HepG2 (cell line): ENCODE measurements around the gene RASSF4. TPM values are rescaled to one million over a fixed set of nuclear protein-coding genes. Genes with fewer than 3 reads are reported as not detected.

Experiments
- ARHGAP35 ChIP-seq: sonication (generic); formaldehyde crosslinking; IDR thresholded peaks from 2 replicates; pipeline ENCODE4 v1.9.0; 2022; ENCODE audit warnings: mild to moderate bottlenecking, inconsistent platforms, moderate library complexity, missing genetic modification reagents, borderline replicate concordance
- ATAD3A ChIP-seq: sonication (generic); formaldehyde crosslinking; IDR thresholded peaks from 2 replicates; pipeline ENCODE4 v1.4.0; 2020; ENCODE audit warnings: missing genetic modification reagents
- ATRX ChIP-seq: sonication (generic); formaldehyde crosslinking; IDR thresholded peaks from 2 replicates; pipeline ENCODE4 v1.4.0; 2020; ENCODE audit warnings: missing genetic modification reagents, borderline replicate concordance
- CBX1 ChIP-seq: IDR thresholded peaks from one replicate; pipeline ENCODE4 v1.6.1; 2016; ENCODE audit warnings: antibody characterized with exemption, low read depth
- HOXA9 ChIP-seq: sonication (generic); formaldehyde crosslinking; IDR thresholded peaks from 2 replicates; pipeline ENCODE4 v1.8.1; 2022; ENCODE audit warnings: missing genetic modification reagents, mild to moderate bottlenecking, moderate library complexity, borderline replicate concordance
- MAZ ChIP-seq, 2 experiments: sonication (generic) in 1 of 2; formaldehyde crosslinking in 1 of 2; IDR thresholded peaks; 2 replicates each; pipeline versions ENCODE4 v1.5.0 to v1.6.1; 2012 to 2020; ENCODE audit warnings: low read depth in 2 of 2, mild to moderate bottlenecking in 2 of 2, borderline replicate concordance in 1 of 2, improper control_type of control experiment in 1 of 2, low read length in 1 of 2, missing genetic modification reagents in 1 of 2, moderate library complexity in 1 of 2
- MYNN ChIP-seq: sonication (generic); formaldehyde crosslinking; IDR thresholded peaks from 2 replicates; pipeline ENCODE4 v1.4.0; 2020; ENCODE audit warnings: mild to moderate bottlenecking, low read depth, missing genetic modification reagents
- NAIF1 ChIP-seq: sonication (generic); formaldehyde crosslinking; IDR thresholded peaks from 2 replicates; pipeline ENCODE4 v1.5.0; 2020; ENCODE audit warnings: mild to moderate bottlenecking, missing genetic modification reagents, borderline replicate concordance
- NR3C1 ChIP-seq: sonication (generic); formaldehyde crosslinking; IDR thresholded peaks from 2 replicates; pipeline ENCODE4 v1.4.0; 2020; ENCODE audit warnings: missing genetic modification reagents
- SMARCC2 ChIP-seq: fragments of 450-650 bp; IDR thresholded peaks from 2 replicates; pipeline ENCODE4 v1.6.1; 2017; ENCODE audit warnings: antibody characterized with exemption, mild to moderate bottlenecking
- TCF7L2 ChIP-seq: IDR thresholded peaks from 2 replicates; pipeline ENCODE4 v1.6.1; 2011; ENCODE audit warnings: mild to moderate bottlenecking, low read depth, low read length, moderate library complexity
- TFE3 ChIP-seq: IDR thresholded peaks from 2 replicates; pipeline ENCODE4 v1.6.1; 2016
- ZNF160 ChIP-seq: sonication (generic); formaldehyde crosslinking; IDR thresholded peaks from 2 replicates; pipeline ENCODE4 v1.8.0; 2022; ENCODE audit warnings: mild to moderate bottlenecking, inconsistent platforms, missing genetic modification reagents
- ZNF317 ChIP-seq: sonication (generic); formaldehyde crosslinking; IDR thresholded peaks from 2 replicates; pipeline ENCODE4 v1.5.0; 2020; ENCODE audit warnings: mild to moderate bottlenecking, missing genetic modification reagents
- ZNF501 ChIP-seq: sonication (generic); formaldehyde crosslinking; IDR thresholded peaks from 2 replicates; pipeline ENCODE4 v1.5.1; 2020; ENCODE audit warnings: mild to moderate bottlenecking, moderate library complexity, missing genetic modification reagents
- ZNF574 ChIP-seq: sonication (generic); formaldehyde crosslinking; IDR thresholded peaks from 2 replicates; pipeline ENCODE4 v1.4.0; 2020; ENCODE audit warnings: missing genetic modification reagents
- ZNF652 ChIP-seq: IDR thresholded peaks from 2 replicates; pipeline ENCODE4 v1.6.1; 2016; ENCODE audit warnings: low read depth, borderline replicate concordance
- ZNF687 ChIP-seq: sonication (generic); formaldehyde crosslinking; IDR thresholded peaks from 2 replicates; pipeline ENCODE4 v1.5.1; 2020; ENCODE audit warnings: mild to moderate bottlenecking, missing genetic modification reagents, moderate library complexity
- ZNF724P ChIP-seq: sonication (generic); formaldehyde crosslinking; IDR thresholded peaks from 2 replicates; pipeline ENCODE4 v1.8.0; 2022; ENCODE audit warnings: missing genetic modification reagents, borderline replicate concordance
- ZNF879 ChIP-seq: sonication (generic); formaldehyde crosslinking; IDR thresholded peaks from 2 replicates; pipeline ENCODE4 v1.8.1; 2023; ENCODE audit warnings: missing genetic modification reagents
- ZNF883 ChIP-seq: sonication (generic); formaldehyde crosslinking; IDR thresholded peaks from 2 replicates; pipeline ENCODE4 v1.5.1; 2020; ENCODE audit warnings: mild to moderate bottlenecking, missing genetic modification reagents; ENCODE audit errors: not compliant biosample characterization
- polyA plus RNA-seq, 8 experiments: library from polyadenylated mRNA; depleted of rRNA in 3 of 8; stranded (reverse) in 7 of 8; unstranded in 1 of 8; fragments of >200 nt; fragmentation: Illumina TruSeq in 4 of 8; extraction: Trizol in 4 of 8; gene quantifications; 2 replicates each; pipeline versions ENCODE4 v1.2.1 to v1.2.3, GENCODE V29; 2011 to 2016; ENCODE audit warnings: low read depth in 4 of 8, missing spikeins in 1 of 8, mixed read lengths in 1 of 8; ENCODE audit not compliant: insufficient read depth in 1 of 8
- total RNA-seq, 5 experiments: library from RNA; depleted of rRNA; stranded (reverse); fragments of >200 nt; fragmentation: Illumina TruSeq; extraction: Trizol; gene quantifications; 2 replicates each; pipeline ENCODE4 v1.2.3, GENCODE V29; 2016; ENCODE audit warnings: low read depth in 1 of 5

RASSF4 gene
- total and polyA plus RNA-seq, 2 of the 13 experiments (the other 11 are each of a cell fraction or from before 2014, with no cell fraction given), result 34.0 to 51.7 TPM

- TF ChIP-seq TFE3 (no peak), ZNF317 (CRISPR knock-in tag) (no peak), MAZ (IDR thresholded peaks at IDR 0.05; ENCODE audit: borderline replicate concordance, low read depth, low read length) (no peak), MAZ (CRISPR knock-in tag; IDR thresholded peaks at IDR 0.05; ENCODE audit: low read depth) (no peak), ZNF687 (CRISPR knock-in tag) (peak; percentile 58; the same call in 1 of the 2 replicates), ZNF160 (CRISPR knock-in tag) (no peak), ZNF574 (CRISPR knock-in tag) (no peak), SMARCC2 (no peak), ZNF879 (no peak), HOXA9 (CRISPR knock-in tag) (no peak), CBX1 (no peak), ZNF883 (CRISPR knock-in tag) (peak; percentile 53), ZNF724P (no peak), ARHGAP35 (CRISPR knock-in tag) (no peak), NAIF1 (CRISPR knock-in tag) (no peak), NR3C1 (no peak), MYNN (no peak), TCF7L2 (no peak), ATAD3A (CRISPR knock-in tag) (no peak), ATRX (no peak), ZNF652 (CRISPR knock-in tag) (no peak), ZNF501 (CRISPR knock-in tag) (0 out of 2 replicates have a peak, but pooled peaks have one; percentile 11)
These were observed 21.8 kb downstream of the RASSF4 start (continued) for GRCh38 chr10:44981172-44982113.
